GM21360 (cell line): Measurements from ENCODE around the gene PNPLA7.

Experiments
- ATAC-seq: cut with Tn5 transposase; IDR thresholded peaks from one replicate; pipeline ENCODE4 v1.9.1; 2021; ENCODE audit warnings: mild to moderate bottlenecking, moderate library complexity; ENCODE audit not compliant: unreplicated experiment

The PNPLA7 gene

DNA sequence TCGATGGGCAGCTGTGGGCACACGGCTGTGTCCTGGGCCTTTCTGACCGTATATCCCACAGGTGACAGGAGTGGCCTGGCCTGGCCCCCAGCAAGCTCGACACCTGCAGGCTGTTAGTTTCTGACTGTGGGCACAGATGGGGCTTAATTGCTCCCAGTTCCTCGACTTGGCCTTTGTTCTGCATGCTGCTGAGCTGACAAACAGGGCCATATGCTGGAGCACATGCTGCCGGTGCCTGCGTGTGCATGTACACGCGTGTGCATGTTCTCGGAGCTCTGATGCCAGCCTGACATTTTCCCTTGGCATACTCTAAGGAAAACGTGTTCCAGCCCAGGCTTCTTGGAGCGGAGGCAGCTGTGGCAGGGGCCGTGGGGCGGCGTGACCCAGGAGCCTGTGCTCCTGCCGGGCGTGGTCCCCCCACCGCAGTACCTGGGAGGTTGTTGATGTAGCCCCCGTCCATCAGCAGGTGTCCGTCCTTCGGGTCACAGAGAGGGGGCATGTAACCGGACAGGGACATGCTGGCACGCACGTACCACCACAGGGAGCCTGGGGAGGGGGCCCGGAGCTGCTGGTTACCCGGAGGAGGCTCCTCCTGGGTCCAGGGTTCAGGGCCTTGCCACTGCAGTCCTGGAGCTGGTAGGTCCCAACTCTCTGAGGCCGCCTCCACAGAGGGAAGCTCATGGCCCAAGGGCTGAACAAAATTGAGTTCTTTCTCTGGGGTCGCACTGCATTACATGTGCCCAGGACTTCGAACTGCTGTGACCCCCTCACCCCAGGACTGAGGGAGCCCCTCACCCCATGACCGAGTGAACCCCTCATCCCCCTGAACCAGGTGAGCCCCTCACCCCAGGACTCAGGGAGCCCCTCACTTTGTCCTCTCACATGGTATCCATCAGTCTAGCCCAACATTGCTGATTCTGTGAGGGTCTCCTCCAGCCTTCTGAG, 86.9 kb downstream of the PNPLA7 start:
- ATAC-seq: no peak

DNA sequence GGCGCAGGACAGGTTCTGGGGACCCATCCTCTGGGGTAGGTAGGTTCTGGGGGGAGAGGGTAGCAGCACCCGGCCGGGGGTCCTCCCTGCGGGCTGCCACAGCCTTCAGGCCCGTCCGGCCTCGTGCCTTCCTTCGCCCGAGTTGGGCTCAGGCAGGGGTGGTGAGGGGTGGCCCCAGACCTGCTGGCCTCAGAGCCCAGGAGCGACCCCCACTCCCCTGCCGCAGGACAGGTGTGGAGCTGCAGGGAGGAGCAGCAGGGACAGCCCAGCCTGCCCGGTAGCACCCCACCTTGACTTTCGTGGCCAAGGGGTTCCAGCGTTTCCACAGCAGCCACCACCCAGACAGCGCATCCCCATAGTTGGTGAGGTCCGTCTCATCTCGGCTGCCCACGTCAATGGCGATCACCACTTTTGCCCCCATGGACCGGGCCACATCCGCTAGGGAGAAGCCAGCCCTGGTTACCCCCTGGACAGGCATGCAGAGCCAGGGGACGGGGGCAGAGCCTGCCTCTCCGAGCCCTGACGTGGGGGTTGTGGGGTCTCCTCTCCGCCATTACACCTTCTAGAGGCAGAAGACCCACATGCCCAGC, 87.7 kb downstream of the PNPLA7 start:
- no peak for ATAC-seq

DNA sequence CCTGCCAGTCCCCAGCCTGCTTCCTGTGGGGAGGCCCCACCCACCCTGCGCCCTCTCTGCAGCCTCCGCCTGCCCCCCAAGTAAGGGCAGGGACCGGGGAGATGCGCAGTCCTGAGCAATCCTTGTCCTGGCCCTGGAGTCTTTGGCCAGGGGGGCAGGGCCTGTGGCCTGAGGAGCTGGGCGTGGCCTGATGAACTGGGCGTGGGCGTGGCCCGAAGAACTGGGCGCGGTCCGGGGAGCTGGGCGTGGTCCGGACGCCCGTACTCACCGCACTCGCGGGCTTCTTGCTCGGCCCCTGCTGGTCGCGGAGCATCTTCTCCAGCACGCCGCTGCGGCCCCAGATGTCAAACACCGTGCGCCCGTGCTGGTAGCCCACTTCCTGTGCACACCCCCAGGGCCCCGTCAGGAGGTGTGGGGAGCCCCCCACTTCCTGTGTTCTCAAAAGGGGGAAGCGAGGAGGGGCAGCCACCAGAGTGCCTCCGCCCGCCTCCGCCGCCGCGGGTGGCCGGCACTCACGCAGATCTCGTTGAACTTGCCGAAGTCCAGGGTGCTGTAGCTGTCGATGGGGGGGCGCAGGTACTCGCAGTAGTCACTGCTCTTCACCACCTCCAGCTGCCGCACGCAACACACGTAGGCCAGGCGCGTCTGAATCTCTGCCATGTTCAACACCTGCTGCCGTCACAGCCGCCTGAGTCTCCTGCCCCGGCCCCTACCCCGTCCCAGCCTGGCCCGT, 88.4 kb downstream of the PNPLA7 start:
- ATAC-seq: peak; percentile 28

DNA sequence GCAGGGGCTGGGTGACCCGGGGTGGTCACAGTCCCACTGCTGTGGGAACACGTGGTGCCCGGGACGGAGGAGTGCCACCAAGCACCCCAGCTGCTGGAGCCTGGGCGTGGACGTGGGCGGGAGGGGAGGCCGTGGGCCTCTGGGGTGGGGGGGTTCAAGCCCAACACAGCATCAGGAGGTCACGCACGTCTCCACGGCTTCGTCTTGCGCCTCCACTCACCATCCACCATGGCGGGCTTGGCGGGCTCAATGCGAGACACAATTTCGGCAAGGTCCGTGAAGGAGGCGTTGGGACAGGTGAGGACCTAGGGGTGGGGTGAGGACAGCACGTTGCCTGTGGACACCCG, 88.9 kb downstream of the PNPLA7 start:
- ATAC-seq: no peak

DNA sequence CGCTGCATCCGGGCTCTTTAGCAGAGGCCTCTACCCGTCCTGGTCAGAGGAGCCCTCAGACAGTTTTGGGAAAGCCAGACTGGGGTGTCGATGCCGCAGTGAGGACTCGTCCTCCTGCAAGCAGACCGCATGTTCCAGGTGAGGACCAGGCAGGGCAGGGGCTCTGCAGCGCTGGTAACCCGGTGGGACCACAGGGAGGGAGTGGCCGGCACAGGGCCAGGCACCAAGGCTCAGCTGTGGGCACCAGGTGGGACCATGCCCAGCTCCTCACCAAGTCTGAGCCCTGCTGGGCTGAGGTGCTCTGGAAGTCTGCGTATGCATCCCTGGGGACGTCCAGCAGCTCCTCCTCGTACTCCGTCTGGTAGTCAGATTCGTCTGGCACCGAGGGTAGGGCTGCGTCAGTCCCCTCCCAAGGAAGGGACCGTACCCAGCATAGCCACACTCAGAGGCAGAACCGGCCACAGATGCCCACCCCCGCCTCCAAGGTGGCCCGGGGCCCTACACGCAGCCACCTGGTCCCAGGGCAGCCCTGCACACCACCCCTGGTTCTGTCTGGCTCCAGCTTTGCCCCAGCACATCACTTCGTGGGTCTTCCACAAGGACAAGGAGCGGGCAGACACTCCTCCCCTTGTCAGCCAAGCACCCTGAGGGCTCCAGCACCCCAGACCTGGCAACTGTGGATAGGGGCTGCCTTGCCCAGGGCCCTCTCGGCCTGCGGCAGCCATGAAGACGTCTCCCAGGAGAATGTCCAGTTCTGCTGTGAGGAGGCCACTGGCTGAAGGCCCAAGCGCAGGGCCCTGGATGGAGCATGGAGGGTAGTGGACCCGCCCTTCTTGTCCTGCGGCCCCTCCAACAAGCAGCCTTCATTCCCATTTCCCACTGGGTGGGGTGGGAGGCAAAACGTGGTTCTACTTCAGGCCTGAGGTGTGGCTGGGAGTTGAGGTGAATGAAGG, 89.6 kb downstream of the PNPLA7 start:
- no peak for ATAC-seq

DNA sequence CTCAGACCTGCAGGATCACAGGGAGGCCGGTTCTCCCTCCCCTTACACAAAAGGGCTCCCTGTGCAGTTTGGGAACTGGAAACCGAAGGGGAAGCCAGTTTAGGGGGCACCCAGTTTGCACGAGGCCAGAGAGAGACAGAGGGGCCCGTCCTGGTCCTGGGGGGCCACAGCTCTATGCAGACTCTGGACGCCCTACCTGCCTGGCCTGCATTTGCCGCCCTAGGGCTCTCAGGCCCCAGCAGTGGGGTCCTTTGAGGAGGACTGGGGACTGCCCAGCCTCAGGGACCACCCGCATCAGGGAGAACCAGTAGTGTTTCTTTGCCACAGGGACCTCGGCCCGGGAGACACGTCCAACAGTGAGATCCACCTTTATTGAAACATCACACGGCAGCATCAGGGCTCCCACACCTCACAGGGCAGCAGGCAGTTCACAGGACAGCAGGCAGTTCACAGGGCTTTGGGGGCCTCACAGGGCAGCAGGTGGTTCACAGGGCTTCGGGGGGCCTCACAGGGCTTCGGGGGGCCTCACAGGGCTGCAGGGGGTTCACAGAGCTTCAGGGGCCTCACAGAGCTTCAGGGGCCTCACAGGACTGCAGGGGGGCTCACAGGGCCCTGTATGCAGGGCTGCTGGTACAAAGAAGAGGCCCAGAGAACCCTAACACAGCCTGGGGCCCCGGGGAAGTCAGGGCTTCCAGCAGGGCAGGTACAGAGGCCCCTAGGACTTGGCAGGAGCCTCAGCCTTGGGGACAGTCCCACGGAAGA, 90.4 kb downstream of the PNPLA7 start:
- ATAC-seq: no peak

DNA sequence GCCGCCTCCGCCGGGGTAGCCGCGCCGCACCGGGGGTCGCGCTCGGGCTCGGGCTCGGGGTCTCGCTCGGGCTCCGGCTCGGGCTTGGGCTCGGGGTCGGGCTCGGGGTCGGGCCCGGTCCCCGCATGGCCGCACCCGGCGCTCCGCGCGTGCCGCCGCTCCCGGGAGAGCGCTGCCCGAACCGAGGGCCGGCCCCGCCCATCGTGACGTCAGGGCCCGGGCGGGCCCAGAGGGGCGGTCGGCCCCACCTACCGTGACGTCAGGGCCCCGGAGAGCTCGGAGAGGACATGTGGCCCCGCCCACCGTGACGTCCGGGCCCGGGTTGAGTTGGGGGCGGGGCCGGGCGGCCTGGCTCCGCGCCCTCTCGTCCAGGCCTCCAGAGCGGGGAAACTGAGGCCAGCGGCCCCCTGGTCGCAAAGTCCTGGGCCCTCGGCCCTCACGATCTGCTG, 91.0 kb downstream of the PNPLA7 start, which contains the start of gene NSMF:
TSS of gene NSMF (minus strand) at position 183 of the 449 bp plus-strand sequence. CDS start 232 bp downstream, outside the sequence.
- ATAC-seq: peak; percentile 70

DNA sequence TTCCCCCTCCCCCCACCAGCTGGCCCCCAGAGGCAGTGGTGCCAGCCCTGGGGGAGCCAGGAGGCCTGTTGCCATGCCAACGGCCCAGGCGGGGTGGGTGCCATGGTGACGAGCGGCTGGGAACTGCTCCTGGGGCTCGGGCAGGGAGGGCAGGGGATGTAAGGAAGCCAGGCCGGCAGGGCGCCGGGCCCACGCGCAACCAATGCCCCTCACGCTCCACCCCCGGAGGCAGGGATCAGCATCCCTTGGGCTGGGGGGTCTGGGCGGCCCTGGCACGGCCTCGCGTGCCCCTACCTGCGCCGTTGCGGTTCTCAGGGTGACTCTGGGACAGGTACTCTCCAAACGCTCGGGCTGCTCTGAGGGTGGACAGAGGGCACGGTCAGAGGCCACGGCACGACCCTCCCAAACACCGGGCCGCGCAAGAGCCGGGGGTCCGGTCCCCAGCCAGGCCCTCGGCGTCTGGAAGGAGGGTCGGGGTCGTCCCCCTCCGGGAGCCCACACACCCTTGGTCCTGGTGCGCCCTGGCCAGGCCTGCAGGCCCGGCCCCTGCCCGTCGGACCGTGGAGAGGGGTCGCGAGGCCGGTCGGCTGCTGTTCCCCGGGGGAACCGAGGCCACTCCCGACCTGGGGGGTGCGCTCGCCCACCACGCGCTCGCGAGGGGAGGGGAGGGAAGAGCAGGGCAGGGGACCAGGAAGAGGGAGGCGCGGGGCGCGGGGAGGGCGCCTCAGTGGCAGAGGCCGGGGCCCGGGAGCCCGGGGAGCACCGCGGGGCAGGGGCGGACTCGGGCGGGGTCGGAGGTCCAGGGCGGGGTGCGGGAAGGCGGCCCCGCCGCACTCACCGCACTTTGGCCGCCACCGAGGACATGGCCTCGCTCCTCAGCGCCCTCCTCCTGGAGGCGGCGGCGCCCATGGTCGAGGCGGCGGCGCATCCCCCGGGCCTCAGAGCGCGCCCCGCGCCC, 91.7 kb downstream of the PNPLA7 start:
- peak; percentile 1 for ATAC-seq

DNA sequence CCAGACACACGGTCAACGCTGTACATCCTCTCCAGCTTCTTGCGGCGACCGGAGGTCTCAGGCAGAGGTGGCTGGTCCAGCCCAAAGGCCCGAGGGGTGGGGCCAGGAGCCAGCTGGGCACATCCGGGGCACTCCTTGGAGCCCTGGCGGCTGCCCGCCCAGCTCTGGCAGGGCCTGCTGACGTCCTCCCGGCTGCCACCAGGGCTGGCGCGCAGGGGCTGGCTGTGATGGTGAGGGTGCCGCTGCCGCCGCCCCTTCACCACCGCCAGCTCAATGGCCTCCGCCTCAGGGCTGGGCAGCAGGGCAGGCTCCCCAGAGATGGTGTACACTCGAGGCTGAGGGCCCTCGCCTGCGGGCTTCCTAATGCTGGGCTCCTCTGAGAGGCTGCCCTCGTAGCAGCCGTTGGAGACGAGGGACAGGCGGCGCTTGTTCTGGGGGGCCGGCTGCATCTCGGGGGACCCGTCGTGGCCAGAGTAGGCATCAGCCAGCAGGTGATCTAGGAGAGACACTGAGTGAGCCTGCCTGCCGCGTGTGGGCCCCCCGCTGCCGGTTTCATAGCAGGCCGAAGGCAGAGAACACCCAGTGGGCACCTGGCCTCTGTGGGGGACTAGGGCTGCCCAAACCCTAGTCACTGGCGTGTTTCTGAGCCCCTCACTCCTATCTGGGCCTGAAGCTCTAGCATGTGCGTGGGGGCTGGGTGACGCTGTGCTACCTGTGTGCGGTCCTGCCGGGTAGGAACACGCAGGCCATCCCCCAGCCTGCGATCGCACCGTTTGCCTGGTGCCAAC, 92.6 kb downstream of the PNPLA7 start:
- no peak for ATAC-seq

DNA sequence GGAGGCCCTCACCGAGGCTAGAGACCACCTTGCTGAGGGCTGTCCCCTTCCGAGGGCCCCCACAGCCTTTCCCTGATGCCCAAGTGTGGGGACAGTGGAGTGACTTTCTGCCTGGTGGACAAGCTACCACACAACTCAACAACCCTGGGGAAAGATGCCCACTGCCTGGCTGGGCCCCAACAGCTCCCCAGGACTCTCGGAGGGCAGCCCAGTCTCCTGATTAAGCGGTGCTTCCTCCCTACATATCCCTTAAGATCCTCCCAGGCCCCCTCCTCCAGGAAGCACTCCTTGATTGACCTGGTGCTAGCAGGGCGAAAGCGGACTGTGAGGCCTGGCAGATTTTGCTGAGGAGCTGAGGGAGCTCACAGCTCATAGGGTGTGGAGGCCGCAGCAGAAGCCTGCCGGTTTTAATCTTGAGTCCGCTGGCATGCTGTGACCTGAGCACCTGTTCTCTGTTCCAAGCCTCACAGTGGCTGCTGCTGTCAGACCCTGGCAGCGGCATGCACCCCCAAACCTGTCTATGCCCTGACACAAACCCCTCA, 93.3 kb downstream of the PNPLA7 start:
- no peak for ATAC-seq

DNA sequence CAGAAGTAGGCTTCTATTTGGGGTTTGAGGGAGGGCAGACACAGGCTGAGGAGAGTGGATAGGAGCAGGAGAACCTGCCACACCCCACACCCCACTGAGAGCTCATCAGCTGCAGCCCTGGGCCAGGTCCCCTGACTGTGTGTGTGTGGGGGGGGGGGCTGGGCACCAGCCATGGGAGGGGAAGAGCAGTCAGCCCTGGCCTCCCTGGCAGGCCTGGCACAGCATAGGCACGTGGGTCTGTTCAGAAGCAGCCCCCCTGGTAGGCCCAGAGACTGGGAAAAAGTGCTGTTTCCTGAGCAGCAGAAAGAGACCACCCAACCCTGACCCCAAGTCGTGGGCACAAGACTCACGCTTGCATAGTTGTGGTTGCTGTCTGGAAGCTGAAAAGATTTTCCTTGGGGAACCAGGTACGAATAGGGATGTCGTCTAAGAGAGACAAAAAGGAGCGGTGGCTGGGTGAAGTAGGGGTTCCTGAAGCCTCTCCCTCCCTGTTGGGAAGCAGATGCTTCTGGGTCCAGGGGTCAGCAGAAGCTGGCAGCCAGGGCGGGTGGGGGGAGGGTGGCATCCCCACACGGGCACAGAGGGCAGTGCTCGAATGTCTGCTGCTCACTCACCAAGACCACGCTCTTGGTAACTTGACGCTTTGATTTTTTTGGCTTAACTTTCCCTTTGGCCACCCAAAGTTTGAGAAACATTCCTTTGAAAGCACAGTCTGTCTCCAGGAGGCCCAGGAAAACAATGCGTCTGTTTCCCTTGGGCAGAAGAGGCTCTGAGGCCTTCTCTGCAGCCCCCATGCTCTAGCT, 93.9 kb downstream of the PNPLA7 start:
- ATAC-seq: no peak

DNA sequence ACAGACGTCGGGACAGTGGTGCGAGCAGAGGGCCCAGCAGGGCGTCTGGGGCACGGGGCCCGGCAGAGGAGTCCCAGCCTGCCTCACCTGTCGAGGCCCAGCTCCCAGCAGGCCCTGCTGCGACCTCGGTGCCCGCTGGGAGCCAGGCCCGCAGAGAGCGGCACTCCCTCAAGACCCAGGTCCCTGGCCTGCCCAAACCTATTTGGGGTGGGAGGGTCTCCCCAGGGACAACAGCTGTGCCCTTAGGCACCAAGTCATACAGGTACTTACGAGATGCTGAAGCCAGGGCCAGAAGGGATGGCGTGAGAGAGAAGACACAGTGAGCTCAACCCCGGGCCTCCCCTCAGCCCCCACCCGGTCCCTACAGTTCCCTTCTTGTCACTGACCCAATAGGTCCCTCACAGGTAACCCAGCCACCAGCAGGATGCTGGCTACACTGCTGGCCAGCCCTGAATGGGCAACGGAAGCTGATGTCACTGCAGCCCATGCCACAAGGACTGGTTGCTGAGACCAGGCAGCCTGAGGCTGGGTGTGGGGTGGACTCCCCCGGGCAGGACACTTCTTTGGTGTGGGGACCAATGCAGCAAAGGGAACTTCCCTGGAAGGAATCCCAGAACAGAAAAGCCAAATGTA, 94.7 kb downstream of the PNPLA7 start:
- ATAC-seq: no peak

DNA sequence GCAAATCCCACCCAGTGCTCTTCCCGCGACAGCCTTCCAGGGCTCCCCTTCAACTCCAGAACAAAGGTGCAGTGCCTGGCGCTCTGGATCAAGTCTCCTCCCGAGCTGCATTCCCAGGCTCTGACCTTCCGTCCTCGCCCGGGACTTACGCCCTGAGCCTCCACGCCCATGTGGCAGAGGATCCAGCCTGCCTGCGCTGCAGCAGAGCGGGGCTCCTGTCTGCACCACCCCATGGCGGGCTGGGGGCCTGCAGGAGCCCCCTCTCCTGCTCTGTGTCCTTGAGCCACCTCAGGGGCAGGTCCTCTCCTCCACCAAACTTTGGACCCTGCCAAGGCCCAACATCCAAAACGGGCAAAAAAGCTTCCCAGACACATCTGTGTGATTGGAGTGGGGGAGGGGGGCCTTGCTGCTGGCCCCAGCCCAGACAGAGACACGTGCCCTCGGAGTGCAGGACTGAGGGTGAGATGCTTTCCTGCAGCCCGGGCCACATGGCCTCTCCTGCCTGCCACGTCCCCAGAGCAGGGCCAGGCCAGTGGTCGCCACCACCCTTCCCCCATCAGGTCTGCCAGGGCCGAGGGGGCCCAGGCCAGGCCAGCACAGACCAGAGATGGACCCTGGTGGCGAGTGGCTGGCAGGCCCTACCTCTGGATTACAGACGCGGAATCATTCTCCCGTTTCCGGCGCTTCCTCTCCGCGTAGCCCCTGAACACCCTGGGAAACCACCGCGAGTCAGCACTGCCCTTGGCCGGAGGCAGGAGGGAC, 95.4 kb downstream of the PNPLA7 start:
- no peak for ATAC-seq

DNA sequence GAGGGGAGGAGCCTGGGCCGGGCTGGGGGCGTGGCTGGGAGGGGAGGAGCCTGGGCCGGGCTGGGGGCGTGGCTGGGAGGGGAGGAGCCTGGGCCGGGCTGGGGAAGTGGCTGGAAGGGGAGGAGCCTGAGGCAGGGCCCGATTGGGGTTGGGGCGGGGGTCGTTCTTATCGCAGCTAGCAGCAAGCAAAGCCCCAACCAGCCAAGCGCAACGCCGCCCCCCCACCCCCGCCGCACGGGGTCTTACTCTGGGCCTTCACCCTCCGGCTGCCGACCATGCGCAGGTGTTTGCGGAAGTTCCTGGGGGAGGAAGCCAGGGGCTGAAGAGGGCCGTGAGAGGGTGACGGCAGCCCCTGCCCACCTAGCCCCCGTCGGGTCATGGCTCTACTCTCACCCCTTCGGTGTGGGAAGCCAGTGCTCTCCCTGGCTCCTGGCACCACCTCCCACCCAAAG, 96.0 kb downstream of the PNPLA7 start:
- ATAC-seq: no peak

DNA sequence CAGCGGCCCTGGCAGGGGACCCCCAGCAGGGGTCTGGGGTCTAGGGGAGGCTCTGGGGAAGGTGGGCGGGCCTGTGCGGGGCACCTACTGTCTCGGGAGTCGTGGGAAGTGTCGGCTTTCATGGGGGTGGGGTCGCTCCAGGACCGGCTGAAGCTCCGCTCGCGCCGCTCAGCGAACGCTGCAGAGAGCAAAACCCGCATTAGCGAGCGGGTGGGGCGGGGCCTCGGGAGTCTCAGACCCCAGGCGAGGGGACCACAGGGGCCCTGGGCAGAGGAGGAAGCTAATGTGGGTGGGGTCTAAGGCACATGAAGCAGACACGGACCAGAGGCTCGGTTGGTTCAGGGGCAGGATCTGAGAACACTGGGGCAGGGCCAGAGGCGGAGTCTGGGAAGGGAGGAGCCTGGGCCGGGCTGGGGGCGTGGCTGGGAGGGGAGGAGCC, 96.5 kb downstream of the PNPLA7 start:
- no peak for ATAC-seq
